Brain microvascular endothelial cell (primary cell): Measurements from ENCODE around the gene DOLPP1.

Experiments used
- DNase-seq: peaks from one replicate; pipeline ENCODE4 v3.0.0-alpha.2; 2020
- H3K27ac ChIP-seq: fragments of 250-450 bp; sonication (Bioruptor Pico); 2 replicates; pipeline ENCODE4 v1.5.1; 2020; ENCODE audit warnings: mild to moderate bottlenecking, moderate library complexity
- H3K27me3 ChIP-seq: fragments of 250-450 bp; sonication (Bioruptor Pico); replicated peaks from 2 replicates; pipeline ENCODE4 v1.5.1; 2020; ENCODE audit warnings: mild to moderate bottlenecking
- H3K36me3 ChIP-seq: fragments of 250-450 bp; sonication (Bioruptor Pico); replicated peaks from 2 replicates; pipeline ENCODE4 v1.5.1; 2020; ENCODE audit warnings: mild to moderate bottlenecking
- H3K4me3 ChIP-seq: 2 replicates; pipeline ENCODE4 v1.5.1; 2011; ENCODE audit warnings: low read depth, mild to moderate bottlenecking, control low read depth, low read length, moderate library complexity
- CTCF ChIP-seq: IDR thresholded peaks from 2 replicates; pipeline ENCODE4 v1.5.1; 2011; ENCODE audit warnings: low read depth, mild to moderate bottlenecking, moderate library complexity, low read length, control low read depth, inconsistent platforms; ENCODE audit errors: missing control alignments
- in situ Hi-C: cut with HindIII; loops from 2 replicates; pipeline ENCODE4 v1.10.0; 2017; ENCODE audit warnings: low sequenced_read_pairs, low pct_ligation_motif_present

The DOLPP1 gene

GRCh38 chr9:129104051-129104450 is 23.1 kb downstream of the DOLPP1 start:
- in situ Hi-C loops: no loop called here
- no peak overlapping the region for H3K4me3 ChIP-seq
- no peaks in the 10 kb centered on the region for H3K36me3 ChIP-seq
- H3K27ac ChIP-seq: no peak overlapping the region
- no peaks in the 10 kb centered on the region for H3K27me3 ChIP-seq
- DNase-seq: no peak
- TF ChIP-seq CTCF: no peak

- DNase-seq: no peak
- no peak for TF ChIP-seq CTCF
- Histone ChIP-seq H3K27me3 (no peaks in the 10 kb centered on the region), H3K36me3 (no peaks in the 10 kb centered on the region), H3K27ac (no peak overlapping the region), H3K4me3 (no peak overlapping the region)
- in situ Hi-C loops: no loop called here
Observed at GRCh38 chr9:129105857-129106694, 25.2 kb downstream of the DOLPP1 start.

- in situ Hi-C loops: no loop called here
- Histone ChIP-seq H3K4me3 (no peak overlapping the region), H3K27me3 (no peaks in the 10 kb centered on the region), H3K36me3 (no peaks in the 10 kb centered on the region), H3K27ac (no peak overlapping the region)
- DNase-seq: no peak
- no peak for TF ChIP-seq CTCF
Observed at GRCh38 chr9:129107651-129108050, 26.7 kb downstream of the DOLPP1 start.

GRCh38 chr9:129108083-129108804 is 27.3 kb downstream of the DOLPP1 start:
- in situ Hi-C loops: no loop called here
- no peak for DNase-seq
- no peaks in the 10 kb centered on the region for H3K36me3 ChIP-seq
- no peak overlapping the region for H3K4me3 ChIP-seq
- TF ChIP-seq CTCF: no peak
- no peaks in the 10 kb centered on the region for H3K27me3 ChIP-seq
- H3K27ac ChIP-seq: no peak overlapping the region

- no peak overlapping the region for H3K4me3 ChIP-seq
- no peaks in the 10 kb centered on the region for H3K27me3 ChIP-seq
- DNase-seq: no peak
- in situ Hi-C loops: no loop called here
- no peaks in the 10 kb centered on the region for H3K36me3 ChIP-seq
- no peak for TF ChIP-seq CTCF
- no peak overlapping the region for H3K27ac ChIP-seq
Observed at GRCh38 chr9:129108805-129109536, 28.1 kb downstream of the DOLPP1 start.
